PFSK-1 (cell line): ENCODE data around the gene ELOVL6.

Experiments
- FOXP2 ChIP-seq: optimal IDR thresholded peaks from 2 replicates; pipeline ENCODE3; 2011; ENCODE audit warnings: borderline replicate concordance, control low read depth, inconsistent platforms; ENCODE audit not compliant: insufficient read depth; ENCODE audit errors: extremely low read length, extremely low read depth
- POLR2AphosphoS5 ChIP-seq: IDR thresholded peaks from 2 replicates; pipeline ENCODE4 v1.6.1; 2012; ENCODE audit warnings: low read depth, mild to moderate bottlenecking, control low read depth, low read length, moderate library complexity
- SIN3A ChIP-seq: IDR thresholded peaks from 2 replicates; pipeline ENCODE4 v1.6.1; 2012; ENCODE audit warnings: mild to moderate bottlenecking, low read length, moderate library complexity, borderline replicate concordance; ENCODE audit not compliant: insufficient read depth
- TAF1 ChIP-seq: IDR thresholded peaks from 2 replicates; pipeline ENCODE4 v1.6.1; 2012; ENCODE audit warnings: low read length, control low read depth, borderline replicate concordance; ENCODE audit not compliant: insufficient read depth
- TF ChIP-seq, protein P1 (sequence below), 2 experiments: IDR thresholded peaks; 2 replicates each; pipeline versions ENCODE4 v1.6.1 to v1.8.0; 2011 to 2012; ENCODE audit warnings: low read depth in 2 of 2, low read length in 2 of 2, control low read depth in 1 of 2, inconsistent platforms in 1 of 2, mild to moderate bottlenecking in 1 of 2, moderate library complexity in 1 of 2; ENCODE audit not compliant: insufficient read depth in 1 of 2

Gene ELOVL6

DNA sequence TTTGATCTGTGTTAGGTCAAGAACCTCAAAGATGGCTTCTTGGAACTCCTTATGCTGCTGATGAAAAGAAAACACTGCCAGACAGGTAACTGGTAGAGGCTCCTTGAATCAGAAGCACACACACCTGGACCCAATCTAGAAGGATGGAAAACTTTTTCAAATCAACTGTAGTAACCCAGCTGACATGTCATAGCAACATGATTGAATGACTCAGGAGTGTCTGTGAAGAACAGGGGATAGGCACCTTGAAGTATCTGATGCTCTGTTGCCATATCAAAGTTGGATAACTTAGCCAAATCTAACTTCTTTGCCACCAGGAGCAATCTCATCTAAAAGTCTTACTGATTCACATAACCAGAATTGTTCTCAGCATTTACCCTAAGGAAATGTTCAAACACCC, 98.8 kb downstream of the ELOVL6 start:
- TF ChIP-seq FOXP2 = no peak
- no peak for TF ChIP-seq POLR2AphosphoS5
- no peak for TF ChIP-seq TAF1
- TF ChIP-seq, protein P1, sequence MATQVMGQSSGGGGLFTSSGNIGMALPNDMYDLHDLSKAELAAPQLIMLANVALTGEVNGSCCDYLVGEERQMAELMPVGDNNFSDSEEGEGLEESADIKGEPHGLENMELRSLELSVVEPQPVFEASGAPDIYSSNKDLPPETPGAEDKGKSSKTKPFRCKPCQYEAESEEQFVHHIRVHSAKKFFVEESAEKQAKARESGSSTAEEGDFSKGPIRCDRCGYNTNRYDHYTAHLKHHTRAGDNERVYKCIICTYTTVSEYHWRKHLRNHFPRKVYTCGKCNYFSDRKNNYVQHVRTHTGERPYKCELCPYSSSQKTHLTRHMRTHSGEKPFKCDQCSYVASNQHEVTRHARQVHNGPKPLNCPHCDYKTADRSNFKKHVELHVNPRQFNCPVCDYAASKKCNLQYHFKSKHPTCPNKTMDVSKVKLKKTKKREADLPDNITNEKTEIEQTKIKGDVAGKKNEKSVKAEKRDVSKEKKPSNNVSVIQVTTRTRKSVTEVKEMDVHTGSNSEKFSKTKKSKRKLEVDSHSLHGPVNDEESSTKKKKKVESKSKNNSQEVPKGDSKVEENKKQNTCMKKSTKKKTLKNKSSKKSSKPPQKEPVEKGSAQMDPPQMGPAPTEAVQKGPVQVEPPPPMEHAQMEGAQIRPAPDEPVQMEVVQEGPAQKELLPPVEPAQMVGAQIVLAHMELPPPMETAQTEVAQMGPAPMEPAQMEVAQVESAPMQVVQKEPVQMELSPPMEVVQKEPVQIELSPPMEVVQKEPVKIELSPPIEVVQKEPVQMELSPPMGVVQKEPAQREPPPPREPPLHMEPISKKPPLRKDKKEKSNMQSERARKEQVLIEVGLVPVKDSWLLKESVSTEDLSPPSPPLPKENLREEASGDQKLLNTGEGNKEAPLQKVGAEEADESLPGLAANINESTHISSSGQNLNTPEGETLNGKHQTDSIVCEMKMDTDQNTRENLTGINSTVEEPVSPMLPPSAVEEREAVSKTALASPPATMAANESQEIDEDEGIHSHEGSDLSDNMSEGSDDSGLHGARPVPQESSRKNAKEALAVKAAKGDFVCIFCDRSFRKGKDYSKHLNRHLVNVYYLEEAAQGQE (IDR thresholded peaks at IDR 0.05; ENCODE audit: insufficient read depth in 1 of 2, low read depth in 2 of 2, low read length in 2 of 2) = no peak
- no peak for TF ChIP-seq SIN3A

- TF ChIP-seq FOXP2 (no peak), POLR2AphosphoS5 (no peak), TAF1 (no peak), SIN3A (no peak)
- TF ChIP-seq, protein P1 (IDR thresholded peaks at IDR 0.05; ENCODE audit: insufficient read depth in 1 of 2, low read depth in 2 of 2, low read length in 2 of 2) = no peak
These were observed 102.0 kb downstream of the ELOVL6 start for GRCh38 chr4:110096405-110096804.

DNA sequence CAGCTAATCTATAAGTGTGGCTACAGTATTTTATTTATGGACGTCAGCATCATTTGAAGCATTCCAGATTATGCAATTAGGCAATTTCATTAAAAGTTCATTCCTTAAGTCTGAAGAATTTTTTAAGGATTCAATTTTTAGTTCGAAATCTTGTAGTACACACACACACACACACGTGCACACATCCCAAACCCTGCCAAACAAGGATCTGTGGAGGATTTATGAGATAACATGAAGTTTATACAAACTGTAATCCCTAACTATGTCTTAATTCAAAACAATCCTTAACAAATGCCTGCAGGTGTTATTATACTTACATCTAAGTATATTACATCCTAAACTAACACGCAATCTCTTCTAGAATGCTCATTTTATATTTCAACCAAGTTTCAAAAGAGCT, 105.8 kb downstream of the ELOVL6 start:
- TF ChIP-seq TAF1 (no peak), SIN3A (no peak), POLR2AphosphoS5 (no peak), FOXP2 (no peak)
- TF ChIP-seq, protein P1 (IDR thresholded peaks at IDR 0.05; ENCODE audit: insufficient read depth in 1 of 2, low read depth in 2 of 2, low read length in 2 of 2) = no peak

DNA sequence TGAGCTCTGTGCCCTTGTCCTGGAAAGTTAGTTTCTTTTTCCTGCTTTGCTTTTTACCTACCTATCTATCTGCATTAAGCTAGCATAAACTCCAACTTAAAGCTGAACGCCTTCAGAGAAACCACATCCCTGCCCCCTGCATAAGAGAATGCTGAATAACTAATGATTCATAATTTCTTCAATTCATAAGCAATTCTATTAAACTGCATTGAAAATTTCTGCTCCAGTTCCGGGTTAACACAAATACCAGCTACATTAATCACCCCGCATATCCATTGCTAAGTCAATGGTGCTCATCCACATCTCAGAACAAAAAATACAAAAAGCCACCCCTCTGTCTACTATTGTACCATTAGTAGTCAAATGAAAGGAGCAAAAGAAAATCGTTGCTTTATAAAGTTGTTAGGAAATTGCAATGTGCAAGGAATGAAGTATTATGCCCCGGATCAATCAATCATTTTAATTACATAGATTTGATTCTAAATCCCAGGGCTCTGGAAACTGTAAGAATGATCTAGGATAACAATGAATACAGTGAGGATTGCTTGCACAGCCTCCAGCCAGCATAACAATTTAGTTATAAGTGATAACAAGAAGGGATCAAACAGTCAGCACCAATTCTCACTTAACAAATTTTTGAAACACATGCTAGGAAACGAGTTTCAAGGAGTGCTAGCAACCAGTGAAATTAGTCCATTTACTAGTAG, 106.8 kb downstream of the ELOVL6 start:
- TF ChIP-seq, protein P1 (IDR thresholded peaks at IDR 0.05; ENCODE audit: insufficient read depth in 1 of 2, low read depth in 2 of 2, low read length in 2 of 2) = no peak

DNA sequence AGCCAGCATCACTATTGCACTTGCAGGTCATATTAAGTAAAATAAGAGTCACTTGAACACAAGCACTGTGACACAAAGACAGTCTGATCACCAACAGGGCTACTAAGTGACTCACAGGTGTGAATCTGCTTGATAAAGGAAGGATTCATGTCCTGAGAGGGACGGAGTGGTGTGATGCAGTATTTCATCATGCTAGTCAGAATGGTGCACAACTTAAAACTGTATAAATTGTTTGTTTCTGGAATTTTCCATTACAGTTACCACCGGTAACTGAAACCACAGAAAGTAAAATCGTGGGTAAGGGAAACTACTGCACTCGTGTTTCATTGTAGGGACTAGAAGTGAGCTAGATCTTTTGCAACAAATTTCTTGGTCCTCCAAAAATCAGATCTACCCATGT, 109.7 kb downstream of the ELOVL6 start:
- TF ChIP-seq SIN3A (no peak), TAF1 (no peak), POLR2AphosphoS5 (no peak)
- TF ChIP-seq, protein P1 (IDR thresholded peaks at IDR 0.05; ENCODE audit: insufficient read depth in 1 of 2, low read depth in 2 of 2, low read length in 2 of 2) = no peak
